ENCODE results near the gene HAX1. TPM values are rescaled to one million over a fixed set of nuclear protein-coding genes. Genes with fewer than 3 reads are reported as not detected.
A peak's percentile ranks its signal among the peaks of the same experiment; 100 is the strongest.

HAX1 gene
- total RNA-seq: 10 to 100 TPM; 36.5 to 52.8 (median 40.0) TPM
- total RNA-seq (2013): 92.3 TPM

- Mint-ChIP-seq H3K4me1 (peaks cover 26% of the 10 kb centered on the region in 2 donors), H3K4me3 (peak within 1 kb of the TSS; percentile 98), H3K9me3 (no peaks in the 10 kb centered on the region), H3K36me3 (peaks cover 12% of the 10 kb centered on the region), H3K27me3 (ENCODE audit: low read depth in 2 of 2) (no peaks in the 10 kb centered on the region), H3K27ac (peak within 1 kb of the TSS; percentile 99 to 100)
- Histone ChIP-seq H3K4me1 (ENCODE audit: control insufficient read depth, insufficient read depth, low read length) (peaks cover 18% of the 10 kb centered on the region), H3K27me3 (ENCODE audit: control insufficient read depth, insufficient read depth, low read length) (no peaks in the 10 kb centered on the region), H3K9me3 (ENCODE audit: control insufficient read depth, insufficient read depth, low read length) (no peaks in the 10 kb centered on the region), H3K36me3 (ENCODE audit: control insufficient read depth, insufficient read depth, low read length) (peaks cover 26% of the 10 kb centered on the region), H3K4me3 (ENCODE audit: low read length) (peak within 1 kb of the TSS; percentile 87), H3K27ac (ENCODE audit: low read length) (peak within 1 kb of the TSS; percentile 94)
- TF ChIP-seq CTCF (IDR thresholded peaks at IDR 0.05): peak; percentile 73
- intact Hi-C loops (cut with micrococcal nuclease): loop anchor here (1.0 to 2.0 kb wide), 6 partner anchors 52 to 282 kb away; partner anchors contain the start of genes RPS27 and UBAP2L
- ATAC-seq: peak; percentile 89 to 96 (median 91)
- 0% methylated on average over 45 of the region's 47 CpGs for WGBS (ENCODE audit: insufficient coverage)
- DNase-seq: peak; percentile 93 to 99
Measured at GRCh38 chr1:154272217-154272998, at the start of gene HAX1. TSS of gene HAX1 (plus strand) at chr1:154272629. CDS start at chr1:154272724, 95 bp downstream.

- ATAC-seq: no peak
- Histone ChIP-seq H3K27me3 (ENCODE audit: control insufficient read depth, insufficient read depth, low read length) (no peaks in the 10 kb centered on the region), H3K4me3 (ENCODE audit: low read length) (no peak overlapping the region), H3K27ac (ENCODE audit: low read length) (no peak overlapping the region), H3K4me1 (ENCODE audit: control insufficient read depth, insufficient read depth, low read length) (peaks cover 21% of the 10 kb centered on the region), H3K9me3 (ENCODE audit: control insufficient read depth, insufficient read depth, low read length) (no peaks in the 10 kb centered on the region), H3K36me3 (ENCODE audit: control insufficient read depth, insufficient read depth, low read length) (peaks cover 24% of the 10 kb centered on the region)
- WGBS (ENCODE audit: insufficient coverage): 83% methylated on average over 1 of the region's 1 CpG
- Mint-ChIP-seq H3K27me3 (ENCODE audit: low read depth in 2 of 2) (peaks cover 0 to 2% of the 10 kb centered on the region in 2 donors), H3K9me3 (no peaks in the 10 kb centered on the region), H3K27ac (peak overlapping the region; percentile 97 to 98), H3K4me3 (peak overlapping the region; percentile 96), H3K4me1 (peaks cover 71 to 80% of the 10 kb centered on the region in 2 donors), H3K36me3 (peaks cover 12% of the 10 kb centered on the region)
- no peak for DNase-seq
- TF ChIP-seq CTCF (IDR thresholded peaks at IDR 0.05): no peak
- intact Hi-C loops (cut with micrococcal nuclease): loop anchor here (10.0 kb wide), 1 partner anchor 258 kb away; the partner anchor contains the start of genes CREB3L4 and SLC39A1
Measured at GRCh38 chr1:154222918-154223317, 49.5 kb upstream of the HAX1 start.

- WGBS (ENCODE audit: insufficient coverage): 100% methylated on average over 1 of the region's 2 CpGs
- H3K27ac ChIP-seq (ENCODE audit: low read length): no peak overlapping the region
- Mint-ChIP-seq H3K9me3 (no peaks in the 10 kb centered on the region), H3K27ac (peak overlapping the region; percentile 97 to 98), H3K4me3 (peak overlapping the region; percentile 6), H3K36me3 (peaks cover 8% of the 10 kb centered on the region), H3K4me1 (peaks cover 64 to 73% of the 10 kb centered on the region in 2 donors), H3K27me3 (ENCODE audit: low read depth in 2 of 2) (peaks cover 0 to 2% of the 10 kb centered on the region in 2 donors)
- peaks cover 19% of the 10 kb centered on the region for H3K4me1 ChIP-seq (ENCODE audit: control insufficient read depth, insufficient read depth, low read length)
- intact Hi-C loops (cut with micrococcal nuclease): loop anchor here (10.0 kb wide), 1 partner anchor 259 kb away; the partner anchor contains the start of genes CREB3L4 and SLC39A1
- DNase-seq (no peak), ATAC-seq (no peak)
- H3K4me3 ChIP-seq (ENCODE audit: low read length): no peak overlapping the region
- H3K27me3 ChIP-seq (ENCODE audit: control insufficient read depth, insufficient read depth, low read length): no peaks in the 10 kb centered on the region
- TF ChIP-seq CTCF (IDR thresholded peaks at IDR 0.05): no peak
- peaks cover 22% of the 10 kb centered on the region for H3K36me3 ChIP-seq (ENCODE audit: control insufficient read depth, insufficient read depth, low read length)
- no peaks in the 10 kb centered on the region for H3K9me3 ChIP-seq (ENCODE audit: control insufficient read depth, insufficient read depth, low read length)
Measured at GRCh38 chr1:154223621-154224020, 48.8 kb upstream of the HAX1 start.
